Psoas muscle (tissue), 8 donors: ENCODE measurements around the gene CDK6. TPM values are rescaled to one million over a fixed set of nuclear protein-coding genes. Genes with fewer than 3 reads are reported as not detected.

Source experiments
- ATAC-seq, 4 donors: fragments of 200-7000 bp; cut with Tn5 transposase; one replicate each; pipeline ENCODE4 v1.9.1; 2020; ENCODE audit warnings: moderate library complexity in 3 of 4, mild to moderate bottlenecking in 2 of 4
- DNase-seq, 2 donors: peaks; one replicate each; pipeline ENCODE4 v3.0.0-alpha.2; 2020
- H3K27ac ChIP-seq: fragments of 200-600 bp; one replicate; pipeline ENCODE4 v1.8.0; 2022
- H3K27me3 ChIP-seq, 3 donors: fragments of 200-600 bp in 1 of 3; one replicate each; pipeline versions ENCODE4 v1.6.1 to v1.8.0; 2013 to 2022; ENCODE audit warnings: low read length in 2 of 3, mild to moderate bottlenecking in 2 of 3, moderate library complexity in 1 of 3; ENCODE audit not compliant: insufficient read depth in 3 of 3
- H3K36me3 ChIP-seq, 2 donors: fragments of 200-600 bp in 1 of 2; one replicate each; pipeline versions ENCODE4 v1.6.1 to v1.8.0; 2013 to 2022; ENCODE audit warnings: low read depth in 1 of 2, mild to moderate bottlenecking in 1 of 2, moderate library complexity in 1 of 2; ENCODE audit not compliant: insufficient read depth in 1 of 2
- H3K4me1 ChIP-seq: fragments of 200-600 bp; one replicate; pipeline ENCODE4 v1.8.0; 2022
- H3K4me3 ChIP-seq: fragments of 200-600 bp; one replicate; pipeline ENCODE4 v1.8.0; 2022; ENCODE audit warnings: mild to moderate bottlenecking
- H3K9me3 ChIP-seq: fragments of 200-600 bp; one replicate; pipeline ENCODE4 v1.8.0; 2022
- WGBS, 3 donors: extraction: QIAGEN DNeasy Blood & Tissue Kit; methylation state at CpG; one replicate each; pipeline versions ENCODE4 v1.1.6 to v1.1.7; 2013; 5-methylcytosine and 5-hydroxymethylcytosine counted together
- intact Hi-C, 2 donors: fragments of 100-400 bp; cut with DNase I; formaldehyde crosslinking; loops; one replicate each; pipeline versions ENCODE4 v1.11.0 to v1.14.2; 2022
- polyA plus RNA-seq, 3 donors: library from polyadenylated mRNA; stranded (reverse); fragments of 200-250 nt; gene quantifications; one replicate each; pipeline ENCODE4 v1.2.3, GENCODE V29; 2013
- total RNA-seq, 4 donors: library from RNA; stranded (reverse); fragmentation: NEBNext Ultra II Directional in 2 of 4; extraction: Animal tissue kit (Norgen Biotek cat#: 25700) in 2 of 4; gene quantifications; one replicate each; pipeline versions ENCODE4 v1.2.1 to v1.2.4, GENCODE V29; 2021 to 2023
- TF ChIP-seq, protein P1 (sequence below): fragments of 200-600 bp; IDR thresholded peaks from one replicate; pipeline ENCODE4 v1.8.0; 2022; ENCODE audit warnings: antibody characterized with exemption
- donor health status: healthy with polysubstance abuse.
- donor health status: DM: no; HTN: no; CAD: no; lungs with moderate emphysema.
- donor health status: Bipolar disorder and iron deficiency.
- donor health status: healthy.
- donor health status: DM: yes; HTN: yes; CAD: no.
- donor health status: DM: no; HTN: no; CAD: no.
- donor health status: DM: no; HTN: no; CAD: no.
- donor health status: DM: yes; HTN: yes; CAD: no.

Gene CDK6
- total and polyA plus RNA-seq, 7 donors, result 0.39 to 8.0 (median 3.2) TPM

DNA sequence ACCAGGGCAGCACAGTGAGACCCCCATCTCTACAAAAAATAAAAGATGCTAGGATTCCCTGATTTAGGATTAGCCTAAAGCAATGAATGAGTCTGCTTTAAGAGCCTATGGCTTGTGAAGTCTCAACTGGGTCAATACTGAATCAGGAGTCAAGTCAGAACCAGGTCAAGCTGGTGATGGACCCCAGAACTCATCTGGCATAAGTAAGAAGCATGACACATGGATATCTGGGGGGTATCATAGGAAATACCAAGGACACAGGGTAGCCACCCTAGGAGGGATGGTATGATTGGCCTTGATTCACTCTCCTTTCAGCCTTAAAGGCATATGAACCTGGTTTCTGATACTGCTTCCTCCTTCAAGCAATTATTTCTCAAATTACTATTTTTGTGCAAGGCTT lies 167.8 kb downstream of the CDK6 start:
- intact Hi-C loops, result no loop called here
- no peaks in the 10 kb centered on the region for H3K27me3 ChIP-seq
- ATAC-seq (no peak), DNase-seq (no peak)
- H3K27ac ChIP-seq, result no peak overlapping the region
- no peaks in the 10 kb centered on the region for H3K4me1 ChIP-seq
- TF ChIP-seq, protein P1, sequence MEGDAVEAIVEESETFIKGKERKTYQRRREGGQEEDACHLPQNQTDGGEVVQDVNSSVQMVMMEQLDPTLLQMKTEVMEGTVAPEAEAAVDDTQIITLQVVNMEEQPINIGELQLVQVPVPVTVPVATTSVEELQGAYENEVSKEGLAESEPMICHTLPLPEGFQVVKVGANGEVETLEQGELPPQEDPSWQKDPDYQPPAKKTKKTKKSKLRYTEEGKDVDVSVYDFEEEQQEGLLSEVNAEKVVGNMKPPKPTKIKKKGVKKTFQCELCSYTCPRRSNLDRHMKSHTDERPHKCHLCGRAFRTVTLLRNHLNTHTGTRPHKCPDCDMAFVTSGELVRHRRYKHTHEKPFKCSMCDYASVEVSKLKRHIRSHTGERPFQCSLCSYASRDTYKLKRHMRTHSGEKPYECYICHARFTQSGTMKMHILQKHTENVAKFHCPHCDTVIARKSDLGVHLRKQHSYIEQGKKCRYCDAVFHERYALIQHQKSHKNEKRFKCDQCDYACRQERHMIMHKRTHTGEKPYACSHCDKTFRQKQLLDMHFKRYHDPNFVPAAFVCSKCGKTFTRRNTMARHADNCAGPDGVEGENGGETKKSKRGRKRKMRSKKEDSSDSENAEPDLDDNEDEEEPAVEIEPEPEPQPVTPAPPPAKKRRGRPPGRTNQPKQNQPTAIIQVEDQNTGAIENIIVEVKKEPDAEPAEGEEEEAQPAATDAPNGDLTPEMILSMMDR, result no peak
- no peak overlapping the region for H3K4me3 ChIP-seq
- no peaks in the 10 kb centered on the region for H3K36me3 ChIP-seq
- H3K9me3 ChIP-seq, result no peaks in the 10 kb centered on the region

DNA sequence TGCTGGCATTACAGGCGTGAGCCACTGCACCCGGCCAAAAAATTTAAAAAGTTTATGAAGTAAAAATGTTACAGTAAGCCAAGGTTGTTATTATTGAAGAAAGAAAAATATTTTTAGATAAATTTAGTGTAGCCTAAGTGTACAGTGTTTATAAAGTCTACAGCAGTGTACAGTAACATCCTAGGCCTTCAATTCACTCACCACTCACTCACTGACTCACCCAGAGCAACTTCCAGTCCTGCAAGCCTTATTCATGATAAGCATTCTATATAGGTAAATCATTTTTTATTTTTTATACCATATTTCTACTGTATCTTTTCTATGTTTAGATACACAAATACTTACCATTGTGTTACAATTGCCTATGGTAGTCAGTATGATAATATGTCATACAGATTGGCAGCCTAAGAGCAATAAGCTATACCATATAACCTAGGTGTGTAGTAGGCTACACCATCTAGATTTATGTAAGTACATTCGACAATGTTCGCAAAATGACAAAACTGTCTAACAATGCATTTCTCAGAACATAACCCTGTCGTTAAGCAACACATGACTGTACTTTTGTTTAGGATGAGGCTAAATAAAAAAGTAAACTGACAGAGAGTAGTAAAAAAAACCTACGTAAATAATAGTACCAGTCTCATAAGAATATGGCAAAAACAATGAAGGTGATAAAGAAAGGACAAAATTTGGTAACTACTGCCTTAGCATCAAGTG lies 168.4 kb downstream of the CDK6 start:
- TF ChIP-seq, protein P1, result no peak
- Histone ChIP-seq H3K4me3 (no peak overlapping the region), H3K4me1 (no peaks in the 10 kb centered on the region), H3K36me3 (no peaks in the 10 kb centered on the region), H3K9me3 (no peaks in the 10 kb centered on the region), H3K27me3 (no peaks in the 10 kb centered on the region), H3K27ac (no peak overlapping the region)
- intact Hi-C loops, result no loop called here
- ATAC-seq (no peak), DNase-seq (no peak)
- 88 to 91% (median 90%) methylated on average over 6 of the region's 6 CpGs for WGBS, 3 donors

DNA sequence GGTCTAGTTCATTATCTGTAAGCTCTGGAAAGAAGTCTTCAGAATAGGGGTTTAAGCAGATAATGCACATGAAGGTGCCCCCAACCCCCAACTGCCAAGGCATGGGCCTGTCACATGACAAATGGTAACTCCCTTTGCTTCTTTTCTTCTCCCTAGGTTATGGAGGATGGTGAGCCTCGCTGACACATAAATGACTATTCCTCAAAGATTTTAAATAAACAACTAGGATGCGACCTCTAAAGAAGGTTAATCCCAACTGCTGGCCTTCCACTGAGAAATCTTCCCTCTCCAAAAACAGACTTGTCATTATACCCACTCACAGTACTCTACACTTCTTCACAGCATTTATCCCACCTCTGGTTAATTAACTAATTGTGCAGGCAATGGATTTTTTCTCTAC lies 170.4 kb downstream of the CDK6 start:
- no peak overlapping the region for H3K4me3 ChIP-seq
- H3K4me1 ChIP-seq, result no peaks in the 10 kb centered on the region
- ATAC-seq (no peak), DNase-seq (no peak)
- no peak overlapping the region for H3K27ac ChIP-seq
- H3K36me3 ChIP-seq, result no peaks in the 10 kb centered on the region
- WGBS, 3 donors, result 71 to 99% (median 94%) methylated on average over 2 of the region's 2 CpGs
- intact Hi-C loops, result no loop called here
- no peaks in the 10 kb centered on the region for H3K27me3 ChIP-seq
- TF ChIP-seq, protein P1, result no peak
- no peaks in the 10 kb centered on the region for H3K9me3 ChIP-seq

DNA sequence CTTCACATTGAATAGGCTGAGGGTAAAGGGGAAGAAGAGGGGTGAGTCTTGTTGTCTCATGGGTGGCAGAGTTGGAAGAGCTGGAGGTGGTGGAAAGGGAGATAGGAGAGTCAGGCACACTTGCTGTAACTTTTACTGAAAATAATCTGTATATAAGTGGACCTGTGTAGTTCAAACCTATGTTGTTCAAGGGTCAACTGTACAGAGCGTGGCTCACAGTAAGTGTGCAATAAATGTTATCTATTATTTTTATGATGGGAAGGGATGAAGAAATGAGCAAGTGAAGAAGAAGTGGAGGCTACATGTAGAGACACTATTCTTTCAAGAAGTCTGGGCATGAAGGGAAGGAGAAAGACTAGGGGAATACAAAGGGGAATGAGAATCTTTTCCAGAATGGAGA lies 174.7 kb downstream of the CDK6 start:
- TF ChIP-seq, protein P1, result no peak
- Histone ChIP-seq H3K36me3 (no peaks in the 10 kb centered on the region), H3K4me3 (no peak overlapping the region), H3K27me3 (no peaks in the 10 kb centered on the region), H3K4me1 (no peaks in the 10 kb centered on the region), H3K9me3 (no peaks in the 10 kb centered on the region), H3K27ac (no peak overlapping the region)
- DNase-seq (no peak), ATAC-seq (no peak)
- 95 to 100% (median 96%) methylated on average over 1 of the region's 1 CpG for WGBS, 3 donors
- intact Hi-C loops, result no loop called here

DNA sequence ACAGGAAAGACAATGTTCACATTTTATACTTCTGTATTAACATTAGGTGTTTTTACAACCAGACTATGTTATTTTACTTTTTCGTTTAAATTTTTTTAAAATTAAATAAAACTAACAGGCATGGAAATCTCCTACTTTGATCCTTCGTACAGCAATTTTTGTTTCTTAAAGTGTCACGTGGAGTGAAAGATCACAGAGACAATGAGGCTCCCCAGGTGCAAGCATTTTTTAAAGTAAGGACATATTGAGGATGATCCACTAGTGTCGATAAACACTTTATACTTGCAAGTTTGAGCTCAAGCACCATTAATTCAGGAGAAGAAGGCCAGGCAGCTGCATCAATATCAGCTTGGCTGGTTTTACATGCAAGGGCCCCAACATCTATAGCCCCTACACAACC lies 177.7 kb downstream of the CDK6 start:
- DNase-seq (no peak), ATAC-seq (no peak)
- Histone ChIP-seq H3K4me3 (no peak overlapping the region), H3K9me3 (no peaks in the 10 kb centered on the region), H3K4me1 (no peaks in the 10 kb centered on the region), H3K27ac (no peak overlapping the region), H3K36me3 (no peaks in the 10 kb centered on the region), H3K27me3 (no peaks in the 10 kb centered on the region)
- WGBS, 3 donors, result 89 to 94% (median 91%) methylated on average over 4 of the region's 4 CpGs
- TF ChIP-seq, protein P1, result no peak
- intact Hi-C loops, result no loop called here
